OCI-LY3 (cell line): ENCODE results near the gene OBSCN.

Source experiments
- H2AFZ ChIP-seq: fragments of 200-600, 300-600 bp; shearing (Covaris generic); 2 replicates; pipeline ENCODE4 v1.6.0; 2014; ENCODE audit warnings: antibody characterized with exemption, low read depth, low read length
- H3K27ac ChIP-seq: fragments of 200-600, 300-600 bp; sonication (generic); 2 replicates; pipeline ENCODE4 v1.5.1; 2014; ENCODE audit warnings: mild to moderate bottlenecking, low read length, moderate library complexity, mixed read lengths
- H3K27me3 ChIP-seq: fragments of 200-600, 300-600 bp; sonication (generic); 2 replicates; pipeline ENCODE4 v1.6.1; 2014; ENCODE audit warnings: low read depth, low read length, mixed read lengths
- H3K36me3 ChIP-seq: fragments of 200-600, 300-600 bp; sonication (generic); replicated peaks from 2 replicates; pipeline ENCODE3; 2014; ENCODE audit warnings: low read depth, low read length, mixed read lengths
- H3K4me1 ChIP-seq: fragments of 300-600, 200-600 bp; sonication (generic); 2 replicates; pipeline ENCODE4 v1.6.1; 2014; ENCODE audit warnings: low read length, mixed read lengths
- H3K4me2 ChIP-seq: fragments of 200-600, 300-600 bp; sonication (generic); 2 replicates; pipeline ENCODE4 v1.6.1; 2014; ENCODE audit warnings: low read length, mixed read lengths
- H3K4me3 ChIP-seq: fragments of 300-600, 200-600 bp; sonication (generic); 2 replicates; pipeline ENCODE4 v1.5.1; 2014; ENCODE audit warnings: antibody characterized with exemption, mild to moderate bottlenecking, low read length, moderate library complexity
- H3K79me2 ChIP-seq: fragments of 300-600, 200-600 bp; shearing (Covaris generic); 2 replicates; pipeline ENCODE4 v1.6.1; 2014; ENCODE audit warnings: mild to moderate bottlenecking, low read length, mixed read lengths
- H3K9ac ChIP-seq: fragments of 300-600, 200-600 bp; shearing (Covaris generic); 2 replicates; pipeline ENCODE4 v1.6.0; 2014; ENCODE audit warnings: mild to moderate bottlenecking, low read length, moderate library complexity
- H3K9me3 ChIP-seq: fragments of 200-600, 300-600 bp; shearing (Covaris generic); 2 replicates; pipeline ENCODE4 v1.6.1; 2014; ENCODE audit warnings: low read length, mixed read lengths; ENCODE audit not compliant: insufficient read depth
- H4K20me1 ChIP-seq: fragments of 200-600, 300-600 bp; sonication (generic); 2 replicates; pipeline ENCODE4 v1.6.1; 2016; ENCODE audit warnings: low read length, mixed read lengths; ENCODE audit not compliant: insufficient read depth
- EZH2phosphoT487 ChIP-seq: fragments of 200-600 bp; shearing (Covaris generic); IDR thresholded peaks from 2 replicates; pipeline ENCODE4 v1.6.1; 2018; ENCODE audit warnings: antibody characterized with exemption, mixed run types, low read depth
- TF ChIP-seq, protein P1 (sequence below): fragments of 200-600, 300-600 bp; sonication (generic); IDR thresholded peaks from 2 replicates; pipeline ENCODE4 v1.5.1; 2014; ENCODE audit warnings: antibody characterized with exemption, low read length, low read depth

Gene OBSCN

DNA sequence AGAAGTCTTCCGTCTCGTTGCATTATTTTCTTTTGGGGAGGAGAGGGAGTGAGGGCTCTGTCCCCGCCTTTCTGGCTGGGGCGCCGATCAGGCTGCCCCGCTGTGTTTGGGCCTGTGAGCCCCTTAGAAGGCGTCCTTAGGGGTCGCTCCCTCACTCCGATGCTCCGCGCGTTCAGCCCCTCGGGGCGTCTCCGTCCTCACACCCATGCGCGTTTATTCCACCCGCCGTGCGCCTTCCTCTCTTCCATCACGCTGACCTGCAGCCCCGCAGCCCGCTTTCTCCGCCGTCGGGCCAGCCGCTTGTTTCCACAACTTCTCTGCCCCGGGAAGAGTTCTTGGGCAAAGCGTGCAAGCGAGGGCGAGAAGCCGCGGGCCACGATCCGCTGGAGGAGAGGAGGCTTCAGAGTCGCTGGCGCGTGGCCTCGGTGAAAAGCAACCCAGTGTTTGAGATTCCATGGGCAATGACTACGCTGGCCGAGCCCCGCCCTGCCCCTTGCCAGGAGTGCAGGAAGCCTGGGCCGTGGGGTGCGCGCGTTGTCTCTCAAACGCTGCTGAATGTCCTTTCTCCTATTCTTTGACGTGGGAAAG lies 171.1 kb downstream of the OBSCN start:
- Histone ChIP-seq H4K20me1 (no peaks in the 10 kb centered on the region), H3K27ac (no peak overlapping the region), H3K9me3 (no peaks in the 10 kb centered on the region), H3K27me3 (no peaks in the 10 kb centered on the region), H3K4me3 (no peak overlapping the region), H3K4me1 (no peaks in the 10 kb centered on the region), H2AFZ (no peak overlapping the region), H3K36me3 (no peaks in the 10 kb centered on the region), H3K9ac (no peak overlapping the region), H3K4me2 (no peak overlapping the region), H3K79me2 (no peaks in the 10 kb centered on the region)
- TF ChIP-seq EZH2phosphoT487: no peak
- TF ChIP-seq, protein P1, sequence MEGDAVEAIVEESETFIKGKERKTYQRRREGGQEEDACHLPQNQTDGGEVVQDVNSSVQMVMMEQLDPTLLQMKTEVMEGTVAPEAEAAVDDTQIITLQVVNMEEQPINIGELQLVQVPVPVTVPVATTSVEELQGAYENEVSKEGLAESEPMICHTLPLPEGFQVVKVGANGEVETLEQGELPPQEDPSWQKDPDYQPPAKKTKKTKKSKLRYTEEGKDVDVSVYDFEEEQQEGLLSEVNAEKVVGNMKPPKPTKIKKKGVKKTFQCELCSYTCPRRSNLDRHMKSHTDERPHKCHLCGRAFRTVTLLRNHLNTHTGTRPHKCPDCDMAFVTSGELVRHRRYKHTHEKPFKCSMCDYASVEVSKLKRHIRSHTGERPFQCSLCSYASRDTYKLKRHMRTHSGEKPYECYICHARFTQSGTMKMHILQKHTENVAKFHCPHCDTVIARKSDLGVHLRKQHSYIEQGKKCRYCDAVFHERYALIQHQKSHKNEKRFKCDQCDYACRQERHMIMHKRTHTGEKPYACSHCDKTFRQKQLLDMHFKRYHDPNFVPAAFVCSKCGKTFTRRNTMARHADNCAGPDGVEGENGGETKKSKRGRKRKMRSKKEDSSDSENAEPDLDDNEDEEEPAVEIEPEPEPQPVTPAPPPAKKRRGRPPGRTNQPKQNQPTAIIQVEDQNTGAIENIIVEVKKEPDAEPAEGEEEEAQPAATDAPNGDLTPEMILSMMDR: no peak

DNA sequence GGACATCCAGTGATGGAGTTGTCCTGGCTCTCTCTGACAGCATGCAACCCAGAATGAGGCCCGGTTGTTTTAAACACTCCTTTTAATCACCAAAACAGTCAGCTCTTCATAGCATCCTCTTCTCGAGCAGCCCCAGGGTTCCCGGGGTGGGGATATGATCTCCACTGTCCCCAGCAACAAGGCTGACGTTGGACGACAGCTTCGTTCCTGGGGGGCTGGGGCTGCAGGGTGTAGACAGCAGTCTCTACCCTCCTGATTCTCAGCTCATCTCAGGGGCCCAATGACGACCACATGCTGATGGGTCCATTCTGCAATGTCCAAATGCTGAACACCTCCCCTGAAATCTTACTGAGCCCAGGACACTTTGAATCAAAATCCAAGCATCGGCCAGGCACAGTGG lies 171.8 kb downstream of the OBSCN start:
- H3K9me3 ChIP-seq: no peaks in the 10 kb centered on the region
- H3K9ac ChIP-seq: no peak overlapping the region
- H2AFZ ChIP-seq: no peak overlapping the region
- H4K20me1 ChIP-seq: no peaks in the 10 kb centered on the region
- H3K27me3 ChIP-seq: no peaks in the 10 kb centered on the region
- no peak overlapping the region for H3K27ac ChIP-seq
- no peaks in the 10 kb centered on the region for H3K79me2 ChIP-seq
- no peak overlapping the region for H3K4me2 ChIP-seq
- H3K4me1 ChIP-seq: no peaks in the 10 kb centered on the region
- TF ChIP-seq, protein P1: no peak
- TF ChIP-seq EZH2phosphoT487: no peak
- H3K4me3 ChIP-seq: no peak overlapping the region
- no peaks in the 10 kb centered on the region for H3K36me3 ChIP-seq

DNA sequence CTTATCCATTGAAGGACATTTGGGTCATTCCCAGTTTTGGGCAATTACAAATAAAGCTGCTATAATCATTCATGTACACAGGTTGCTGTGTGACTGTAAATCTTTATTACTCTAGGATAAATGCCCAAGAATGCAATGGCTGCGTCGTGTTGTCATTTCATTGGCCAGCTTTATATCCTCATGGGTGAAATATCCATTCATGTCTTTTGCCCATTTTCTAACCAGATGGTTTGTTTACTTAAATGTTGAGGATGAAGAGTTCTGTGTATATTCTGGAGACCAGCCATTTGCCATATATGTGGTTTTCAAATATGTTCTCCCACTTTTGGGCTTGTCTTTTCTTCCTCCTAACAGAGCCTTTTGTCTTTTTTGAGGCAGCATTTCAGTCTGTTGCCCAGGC lies 173.5 kb downstream of the OBSCN start:
- Histone ChIP-seq H3K27ac (no peak overlapping the region), H3K79me2 (no peaks in the 10 kb centered on the region)
- TF ChIP-seq, protein P1: no peak
- no peak for TF ChIP-seq EZH2phosphoT487

DNA sequence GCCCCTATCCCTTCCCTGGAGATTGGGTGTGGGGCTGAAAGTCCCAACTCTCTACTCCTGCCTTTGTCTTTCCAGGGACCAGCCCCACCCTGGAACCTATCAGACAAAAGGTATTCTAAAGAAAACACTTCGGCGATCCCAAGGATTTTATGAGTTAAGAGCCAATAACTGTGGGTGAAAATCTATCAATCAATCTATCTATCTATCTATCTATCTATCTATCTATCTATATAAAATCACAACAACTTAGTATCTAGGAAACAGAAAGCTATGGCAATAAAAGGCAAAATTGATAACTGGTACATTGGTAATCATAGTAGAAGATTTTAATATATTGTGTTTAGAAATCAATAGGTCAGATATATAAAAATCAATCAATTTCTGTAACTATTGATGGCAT lies 175.9 kb downstream of the OBSCN start:
- H3K4me2 ChIP-seq: no peak overlapping the region
- H3K4me3 ChIP-seq: no peak overlapping the region
- no peaks in the 10 kb centered on the region for H3K4me1 ChIP-seq
- no peaks in the 10 kb centered on the region for H3K27me3 ChIP-seq
- H3K79me2 ChIP-seq: no peaks in the 10 kb centered on the region
- no peak overlapping the region for H2AFZ ChIP-seq
- no peaks in the 10 kb centered on the region for H3K9me3 ChIP-seq
- no peaks in the 10 kb centered on the region for H3K36me3 ChIP-seq
- H3K27ac ChIP-seq: no peak overlapping the region
- H3K9ac ChIP-seq: no peak overlapping the region
- TF ChIP-seq, protein P1: no peak
- TF ChIP-seq EZH2phosphoT487: no peak
- H4K20me1 ChIP-seq: no peaks in the 10 kb centered on the region

More for the DNA sequence above, 173.5 kb downstream of the OBSCN start:
- no peak overlapping the region for H3K4me2 ChIP-seq
- no peak overlapping the region for H3K9ac ChIP-seq
- no peaks in the 10 kb centered on the region for H3K9me3 ChIP-seq
- H3K4me3 ChIP-seq: no peak overlapping the region
- H3K27me3 ChIP-seq: no peaks in the 10 kb centered on the region
- H4K20me1 ChIP-seq: no peaks in the 10 kb centered on the region
- no peaks in the 10 kb centered on the region for H3K36me3 ChIP-seq
- no peak overlapping the region for H2AFZ ChIP-seq
- H3K4me1 ChIP-seq: no peaks in the 10 kb centered on the region
